Left renal cortex interstitium (tissue), 4 donors: ENCODE measurements around the gene GCNT2. TPM values are rescaled to one million over a fixed set of nuclear protein-coding genes. Genes with fewer than 3 reads are reported as not detected.
"Not testable (repeated sequence)": the region's sequence is repeated elsewhere in the genome, so short reads cannot be mapped to it uniquely, and the experiment has no call there.

Experiments
- DNase-seq, 4 donors: peaks; one replicate each; pipeline ENCODE4 v3.0.0-alpha.2; 2013; ENCODE audit warnings: low read depth in 4 of 4, low spot score in 2 of 4, missing footprints in 1 of 4
- polyA plus RNA-seq, 4 donors: library from polyadenylated mRNA; unstranded; fragments of 120-200 nt; gene quantifications; one replicate each; pipeline ENCODE4 v1.2.1, GENCODE V29; 2013; ENCODE audit not compliant: insufficient read length in 4 of 4

GCNT2 gene
- polyA plus RNA-seq, 4 donors: 13.9 to 18.5 (median 16.5) TPM

DNA sequence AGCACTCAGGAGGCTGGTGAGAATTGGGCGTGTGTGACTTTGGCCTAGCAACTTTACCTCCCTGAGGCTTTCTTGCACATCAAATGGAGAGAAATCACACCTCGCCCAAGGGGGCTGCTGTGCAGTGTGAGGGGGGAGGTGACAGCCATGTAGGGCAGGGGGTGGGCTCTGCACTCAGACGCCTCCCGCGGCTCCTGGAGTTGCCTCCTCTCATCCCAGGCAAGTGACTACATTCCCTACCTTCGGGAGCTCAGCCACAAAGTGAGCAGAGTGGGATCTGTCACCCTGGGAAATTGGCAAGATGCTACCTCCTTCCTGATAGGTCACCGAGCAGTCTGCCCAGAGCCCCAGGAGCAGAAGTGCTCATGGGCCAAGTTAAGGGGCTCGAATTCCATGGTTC, 56.0 kb downstream of the GCNT2 start:
- DNase-seq: no peak

- no peak for DNase-seq
Measured at GRCh38 chr6:10578723-10579122, 57.6 kb downstream of the GCNT2 start.

DNA sequence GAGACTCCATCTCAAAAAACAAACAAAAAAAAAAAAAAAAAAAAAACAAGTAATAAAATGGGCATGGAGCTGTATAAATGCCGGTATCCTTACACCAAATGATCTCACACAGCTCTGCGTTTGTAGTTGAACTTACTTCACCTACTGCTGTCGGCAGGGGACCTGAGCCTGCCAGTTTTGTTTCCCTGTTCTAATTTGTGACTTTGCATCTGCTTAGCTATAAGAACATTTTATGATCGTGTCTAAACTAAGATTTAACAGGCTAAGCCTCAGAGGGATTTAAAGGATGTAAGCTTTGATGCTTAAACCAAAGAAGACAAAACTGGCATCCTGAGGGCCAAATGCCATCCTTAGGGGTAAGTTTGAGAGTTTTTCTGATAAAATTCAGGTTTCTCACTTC, 58.7 kb downstream of the GCNT2 start:
- no peak for DNase-seq

- no peak for DNase-seq
Measured at GRCh38 chr6:10580570-10580969, 59.4 kb downstream of the GCNT2 start.

- not testable (repeated sequence) for DNase-seq
Measured at GRCh38 chr6:10581402-10581801, 60.3 kb downstream of the GCNT2 start.

- DNase-seq: no peak
Measured at GRCh38 chr6:10582774-10583508, 61.8 kb downstream of the GCNT2 start.

DNA sequence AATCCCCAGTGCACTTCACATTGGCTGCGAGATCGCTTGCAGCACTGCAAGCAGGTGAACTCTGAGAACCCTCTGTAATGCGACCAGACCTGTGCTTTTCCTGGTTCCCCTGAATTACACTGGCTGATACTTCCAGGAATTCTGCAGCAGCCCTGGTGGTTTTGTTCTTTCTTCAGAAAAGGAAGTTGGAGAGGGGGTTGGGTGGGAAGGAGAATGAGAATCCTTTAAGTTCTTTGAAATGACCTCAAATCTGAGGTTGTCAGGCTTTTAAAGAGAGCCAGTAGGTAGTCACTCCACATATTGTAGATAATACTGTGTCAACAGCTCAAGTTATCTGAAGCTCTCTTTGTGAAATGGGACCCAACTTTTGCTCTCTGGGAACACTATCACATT, 62.4 kb downstream of the GCNT2 start:
- DNase-seq: no peak

DNA sequence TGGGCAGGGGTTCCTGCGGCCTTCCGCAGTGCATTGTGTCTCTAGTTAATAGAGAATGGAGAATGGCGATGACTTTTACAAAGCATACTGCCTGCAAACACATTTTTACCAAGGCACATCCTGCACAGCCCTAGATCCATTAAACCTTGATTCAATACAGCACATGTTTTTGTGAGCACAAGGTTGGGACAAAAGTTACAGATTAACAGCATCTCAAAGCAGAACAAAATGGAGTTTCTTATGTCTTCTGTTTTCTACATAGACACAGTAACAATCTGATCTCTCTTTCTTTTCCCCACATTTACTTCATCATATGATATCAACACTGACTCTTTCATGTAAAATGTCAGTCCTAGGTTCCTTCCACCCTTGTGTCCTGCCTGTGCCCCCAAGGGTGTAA, 63.5 kb downstream of the GCNT2 start:
- no peak for DNase-seq

DNA sequence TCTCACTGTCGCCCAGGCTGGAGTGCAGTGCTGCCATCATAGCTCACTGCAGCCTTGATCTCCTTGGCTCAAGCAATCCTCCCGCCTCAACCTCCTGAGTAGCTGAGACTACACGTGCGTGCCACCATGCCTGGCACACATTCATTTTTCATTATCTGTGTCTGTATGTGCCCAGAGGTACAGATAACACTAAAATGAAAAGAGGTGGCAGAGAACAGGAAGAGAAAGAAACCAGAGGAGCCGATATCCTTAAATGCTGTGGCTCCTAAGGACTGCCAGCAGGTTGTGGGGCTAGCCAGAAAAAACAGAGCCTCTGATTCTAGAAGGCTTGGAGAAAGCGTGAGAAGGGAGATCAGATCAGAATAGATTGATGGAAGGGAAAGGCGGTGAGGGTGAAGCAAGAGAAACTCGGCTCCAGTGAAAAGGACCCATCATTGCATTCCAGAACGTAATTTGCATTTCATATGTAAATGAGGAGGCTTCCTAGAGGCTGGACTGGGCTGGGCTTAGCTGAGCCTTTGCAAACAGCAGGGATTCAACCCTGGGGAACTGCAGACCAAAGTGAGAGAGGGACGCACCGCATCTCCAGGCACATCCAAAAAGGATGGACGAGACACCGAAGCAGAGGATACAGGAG, 64.2 kb downstream of the GCNT2 start:
- no peak for DNase-seq

GRCh38 chr6:10586302-10586701, 65.2 kb downstream of the GCNT2 start:
- DNase-seq: no peak

GRCh38 chr6:10587656-10588406, 66.7 kb downstream of the GCNT2 start:
- DNase-seq: no peak

GRCh38 chr6:10588562-10589428, 67.6 kb downstream of the GCNT2 start:
- no peak for DNase-seq

GRCh38 chr6:10589429-10589727, 68.2 kb downstream of the GCNT2 start:
- no peak for DNase-seq

DNA sequence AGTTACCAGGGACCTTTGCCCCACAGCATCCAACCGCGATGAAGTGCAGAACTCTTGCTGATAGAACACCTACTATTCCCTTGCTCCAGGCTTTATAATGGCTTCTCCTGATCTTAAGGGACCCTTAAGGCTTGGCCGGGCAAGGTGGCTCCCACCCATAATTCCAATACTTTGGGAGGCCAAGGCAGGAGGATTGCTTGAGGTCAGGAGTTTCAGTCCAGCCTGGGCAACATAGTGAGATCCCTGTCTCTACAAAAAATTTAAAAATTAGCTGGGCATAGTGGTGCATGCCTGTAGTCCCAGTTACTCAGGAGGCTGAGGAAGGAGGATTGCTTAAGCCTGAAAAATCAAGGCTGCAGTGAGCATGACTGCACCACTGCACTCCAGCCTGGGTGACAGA, 68.8 kb downstream of the GCNT2 start:
- DNase-seq: no peak

- DNase-seq: no peak
Measured at GRCh38 chr6:10591422-10592160, 70.4 kb downstream of the GCNT2 start.

- no peak for DNase-seq
Measured at GRCh38 chr6:10595731-10596664, 74.8 kb downstream of the GCNT2 start.

- DNase-seq: no peak
Measured at GRCh38 chr6:10597499-10598001, 76.4 kb downstream of the GCNT2 start.

- DNase-seq: no peak
Measured at GRCh38 chr6:10598084-10598960, 77.2 kb downstream of the GCNT2 start.
